ENCODE measurements around the gene KIF22.
"Not testable (repeated sequence)": the region's sequence is repeated elsewhere in the genome, so short reads cannot be mapped to it uniquely, and the experiment has no call there.

KIF22 gene

DNA sequence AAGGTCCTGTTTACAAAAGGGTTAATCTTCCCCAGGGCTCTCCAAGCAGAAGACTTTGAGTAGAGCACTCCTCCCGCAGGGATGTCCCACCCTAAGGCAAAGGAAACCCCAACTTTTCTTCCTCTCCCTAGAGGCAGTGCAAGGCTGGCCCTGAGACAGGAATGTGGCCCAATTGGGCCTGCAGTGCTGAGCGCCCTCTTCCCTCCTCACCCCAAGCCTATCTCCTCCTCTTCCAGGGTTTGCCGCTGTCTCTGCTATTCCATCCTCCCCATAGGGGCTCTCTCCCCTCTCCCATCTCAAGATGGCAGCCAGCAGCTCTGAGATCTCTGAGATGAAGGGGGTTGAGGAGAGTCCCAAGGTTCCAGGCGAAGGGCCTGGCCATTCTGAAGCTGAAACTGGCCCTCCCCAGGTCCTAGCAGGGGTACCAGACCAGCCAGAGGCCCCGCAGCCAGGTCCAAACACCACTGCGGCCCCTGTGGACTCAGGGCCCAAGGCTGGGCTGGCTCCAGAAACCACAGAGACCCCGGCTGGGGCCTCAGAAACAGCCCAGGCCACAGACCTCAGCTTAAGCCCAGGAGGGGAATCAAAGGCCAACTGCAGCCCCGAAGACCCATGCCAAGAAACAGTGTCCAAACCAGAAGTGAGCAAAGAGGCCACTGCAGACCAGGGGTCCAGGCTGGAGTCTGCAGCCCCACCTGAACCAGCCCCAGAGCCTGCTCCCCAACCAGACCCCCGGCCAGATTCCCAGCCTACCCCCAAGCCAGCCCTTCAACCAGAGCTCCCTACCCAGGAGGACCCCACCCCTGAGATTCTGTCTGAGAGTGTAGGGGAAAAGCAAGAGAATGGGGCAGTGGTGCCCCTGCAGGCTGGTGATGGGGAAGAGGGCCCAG lies 22.4 kb downstream of the KIF22 start:
- in situ Hi-C loops (cut with MboI; ENCODE audit: low sequenced_read_pairs): no loop called here

DNA sequence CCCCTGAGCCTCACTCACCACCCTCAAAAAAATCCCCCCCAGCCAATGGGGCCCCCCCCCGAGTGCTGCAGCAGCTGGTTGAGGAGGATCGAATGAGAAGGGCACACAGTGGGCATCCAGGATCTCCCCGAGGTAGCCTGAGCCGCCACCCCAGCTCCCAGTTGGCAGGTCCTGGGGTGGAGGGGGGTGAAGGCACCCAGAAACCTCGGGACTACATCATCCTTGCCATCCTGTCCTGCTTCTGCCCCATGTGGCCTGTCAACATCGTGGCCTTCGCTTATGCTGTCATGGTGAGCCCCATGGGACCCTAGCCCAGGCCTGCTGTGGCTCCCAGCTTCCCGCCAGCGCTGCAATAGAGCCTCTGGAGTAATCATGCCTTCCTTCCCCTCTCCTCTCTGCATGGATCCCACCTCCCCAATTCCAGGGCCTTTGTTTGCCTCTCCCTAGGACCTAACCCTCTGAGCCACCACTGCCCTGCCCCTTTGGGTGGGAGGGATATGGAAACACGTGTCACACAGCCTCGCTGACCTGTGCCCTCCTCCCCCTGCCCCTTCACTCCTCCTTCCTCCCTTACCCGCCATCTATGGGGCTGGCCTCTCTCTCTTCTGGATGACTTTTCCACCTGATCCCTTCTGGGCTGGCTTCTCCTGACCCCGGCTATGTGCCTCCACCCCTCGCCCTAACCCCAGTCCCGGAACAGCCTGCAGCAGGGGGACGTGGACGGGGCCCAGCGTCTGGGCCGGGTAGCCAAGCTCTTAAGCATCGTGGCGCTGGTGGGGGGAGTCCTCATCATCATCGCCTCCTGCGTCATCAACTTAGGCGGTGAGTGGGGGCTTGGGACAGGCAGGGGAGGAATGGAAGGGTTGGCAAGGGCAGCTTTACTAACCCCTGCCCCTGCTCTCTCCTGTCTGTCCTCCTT lies 23.4 kb downstream of the KIF22 start:
- in situ Hi-C loops (cut with MboI; ENCODE audit: low sequenced_read_pairs): no loop called here

DNA sequence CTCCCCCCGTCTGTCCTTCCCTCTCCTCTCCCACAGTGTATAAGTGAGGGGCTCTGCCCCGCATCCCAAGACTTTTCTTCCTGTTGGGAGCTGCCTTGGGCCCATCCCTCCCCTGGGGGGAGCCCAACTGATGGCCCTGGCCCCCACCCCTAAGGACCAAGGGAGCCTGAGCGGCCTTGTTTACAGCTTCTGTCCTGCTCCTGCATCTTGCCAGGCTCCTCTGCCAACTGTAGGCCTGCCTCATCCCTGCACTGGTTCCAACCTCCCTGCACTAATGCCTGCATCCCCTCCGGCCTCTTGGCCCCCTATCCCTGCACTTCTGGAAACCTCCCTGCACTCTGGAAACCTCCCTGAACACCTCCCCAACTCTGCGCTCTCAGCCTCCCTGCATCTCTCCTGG lies 24.0 kb downstream of the KIF22 start:
- in situ Hi-C loops (cut with MboI; ENCODE audit: low sequenced_read_pairs): no loop called here

DNA sequence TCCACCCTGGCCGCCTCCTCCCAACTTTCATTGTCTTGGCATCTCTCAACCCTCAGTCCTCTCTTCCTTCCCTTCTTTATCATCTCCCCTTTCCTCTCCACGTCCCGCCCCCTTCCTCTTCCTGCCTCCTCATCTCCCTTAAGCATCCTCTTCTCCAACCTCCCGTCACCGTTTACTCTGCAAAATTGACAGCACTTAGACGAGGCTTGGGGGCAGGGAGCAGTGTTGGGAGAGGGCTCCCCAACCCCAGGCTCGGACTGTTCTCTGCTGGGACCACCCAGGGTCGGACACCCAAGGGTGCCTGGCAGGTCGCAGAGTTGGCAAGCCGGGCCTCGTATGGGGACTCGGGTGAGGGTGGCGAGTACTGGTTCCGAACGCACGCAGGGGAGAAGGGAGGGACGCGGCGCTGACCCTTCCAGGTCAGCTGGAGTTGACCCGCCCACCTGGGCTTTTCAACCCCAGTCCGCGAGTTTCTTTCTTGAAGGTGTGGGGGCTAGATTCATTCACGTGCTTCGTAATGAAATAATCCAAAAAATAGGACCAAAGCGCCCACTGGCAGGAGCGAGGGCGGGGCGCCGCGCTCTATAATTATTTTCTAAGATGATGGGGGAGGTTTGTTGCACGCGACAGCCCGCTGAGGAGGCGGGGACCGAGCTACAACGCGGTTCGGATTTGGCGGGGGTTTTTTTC lies 24.6 kb downstream of the KIF22 start:
- in situ Hi-C loops (cut with MboI; ENCODE audit: low sequenced_read_pairs): no loop called here

DNA sequence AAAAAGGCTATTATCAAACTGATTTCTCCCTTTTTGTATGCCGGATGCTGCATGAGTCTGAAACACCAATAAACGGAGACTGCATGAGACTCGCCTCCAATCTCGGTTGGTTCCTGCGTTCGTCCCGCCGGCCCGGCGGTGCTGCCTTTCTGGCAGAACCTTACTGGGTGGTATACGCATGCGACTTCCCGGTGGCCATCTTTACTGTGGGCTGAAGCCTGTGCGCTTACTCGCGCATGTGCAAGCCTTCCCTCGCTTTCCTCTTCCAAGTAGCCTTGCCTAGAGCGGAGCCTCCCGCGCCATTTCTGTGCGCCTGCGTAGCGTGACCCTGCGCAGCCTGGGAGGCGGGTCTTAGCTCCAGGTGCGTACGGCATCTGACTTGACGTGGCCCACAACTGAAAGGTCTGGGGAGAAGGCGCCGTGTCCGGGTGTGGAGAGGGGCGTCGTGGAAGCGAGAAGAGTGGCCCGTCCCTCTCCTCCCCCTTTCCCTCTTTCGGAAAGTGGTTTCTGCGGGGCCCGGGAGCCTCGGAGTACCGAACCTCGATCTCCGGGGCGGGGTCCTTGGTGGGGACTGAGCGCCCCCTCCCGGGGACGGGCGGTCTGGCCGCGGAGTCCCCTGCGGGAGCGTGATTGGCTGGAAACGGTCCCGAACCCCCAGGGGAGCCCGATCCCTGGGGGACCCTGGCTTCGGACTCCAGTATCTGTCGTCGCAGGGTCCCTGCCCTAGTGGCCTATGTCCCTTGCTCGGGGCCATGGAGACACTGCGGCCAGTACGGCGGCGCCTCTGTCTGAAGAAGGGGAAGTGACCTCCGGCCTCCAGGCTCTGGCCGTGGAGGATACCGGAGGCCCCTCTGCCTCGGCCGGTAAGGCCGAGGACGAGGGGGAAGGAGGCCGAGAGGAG lies 25.5 kb downstream of the KIF22 start, which contains the start of gene PAGR1:
Gene PAGR1, plus strand, starts transcription at position 360 of the 901 bp plus-strand sequence. Its CDS starts 374 bp downstream, at position 734.
- in situ Hi-C loops (cut with MboI; ENCODE audit: low sequenced_read_pairs): no loop called here

DNA sequence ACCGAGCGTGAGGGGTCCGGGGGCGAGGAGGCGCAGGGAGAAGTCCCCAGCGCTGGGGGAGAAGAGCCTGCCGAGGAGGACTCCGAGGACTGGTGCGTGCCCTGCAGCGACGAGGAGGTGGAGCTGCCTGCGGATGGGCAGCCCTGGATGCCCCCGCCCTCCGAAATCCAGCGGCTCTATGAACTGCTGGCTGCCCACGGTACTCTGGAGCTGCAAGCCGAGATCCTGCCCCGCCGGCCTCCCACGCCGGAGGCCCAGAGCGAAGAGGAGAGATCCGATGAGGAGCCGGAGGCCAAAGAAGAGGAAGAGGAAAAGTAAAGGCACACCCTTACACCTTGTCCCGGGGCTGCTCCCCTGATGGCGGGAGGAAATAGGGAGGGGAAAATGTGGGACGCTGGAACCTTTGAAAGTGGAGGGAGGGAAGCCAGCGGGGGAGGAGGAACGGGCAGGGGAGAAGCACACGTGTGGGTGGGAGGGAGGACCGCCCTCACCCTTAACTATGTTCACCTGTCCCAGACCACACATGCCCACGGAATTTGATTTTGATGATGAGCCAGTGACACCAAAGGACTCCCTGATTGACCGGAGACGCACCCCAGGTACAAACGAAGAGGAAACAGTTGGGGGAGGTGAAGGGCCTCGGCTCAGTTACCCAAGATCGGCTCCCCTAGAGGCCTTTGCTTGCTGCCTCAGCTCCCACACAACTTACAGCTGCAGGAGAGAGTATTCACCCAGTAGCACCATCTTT lies 26.3 kb downstream of the KIF22 start:
- in situ Hi-C loops (cut with MboI; ENCODE audit: low sequenced_read_pairs): no loop called here

DNA sequence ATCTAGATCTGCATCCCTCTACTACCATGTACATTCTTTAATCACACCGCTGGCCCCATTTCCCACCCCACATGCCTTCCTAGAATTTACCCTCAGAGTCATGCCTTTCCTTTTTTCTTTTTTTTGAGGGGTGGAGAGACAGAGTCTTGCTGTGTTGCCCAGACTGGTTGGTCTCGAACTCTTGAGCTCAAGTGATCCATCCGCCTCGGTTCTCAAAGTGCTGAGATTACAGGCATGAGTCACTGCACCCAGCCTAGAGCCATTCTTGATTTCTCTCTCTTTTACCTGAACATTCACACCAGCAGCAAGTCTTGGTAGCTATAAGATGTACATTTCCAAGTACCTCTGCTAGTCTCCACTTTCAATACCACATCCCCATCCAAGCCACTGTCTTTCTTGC lies 27.5 kb downstream of the KIF22 start:
- in situ Hi-C loops (cut with MboI; ENCODE audit: low sequenced_read_pairs): no loop called here

DNA sequence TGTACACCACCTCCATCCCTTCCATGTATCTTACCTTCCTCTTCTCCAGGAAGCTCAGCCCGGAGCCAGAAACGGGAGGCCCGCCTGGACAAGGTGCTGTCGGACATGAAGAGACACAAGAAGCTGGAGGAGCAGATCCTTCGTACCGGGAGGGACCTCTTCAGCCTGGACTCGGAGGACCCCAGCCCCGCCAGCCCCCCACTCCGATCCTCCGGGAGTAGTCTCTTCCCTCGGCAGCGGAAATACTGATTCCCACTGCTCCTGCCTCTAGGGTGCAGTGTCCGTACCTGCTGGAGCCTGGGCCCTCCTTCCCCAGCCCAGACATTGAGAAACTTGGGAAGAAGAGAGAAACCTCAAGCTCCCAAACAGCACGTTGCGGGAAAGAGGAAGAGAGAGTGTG lies 29.0 kb downstream of the KIF22 start:
- in situ Hi-C loops (cut with MboI; ENCODE audit: low sequenced_read_pairs): no loop called here

DNA sequence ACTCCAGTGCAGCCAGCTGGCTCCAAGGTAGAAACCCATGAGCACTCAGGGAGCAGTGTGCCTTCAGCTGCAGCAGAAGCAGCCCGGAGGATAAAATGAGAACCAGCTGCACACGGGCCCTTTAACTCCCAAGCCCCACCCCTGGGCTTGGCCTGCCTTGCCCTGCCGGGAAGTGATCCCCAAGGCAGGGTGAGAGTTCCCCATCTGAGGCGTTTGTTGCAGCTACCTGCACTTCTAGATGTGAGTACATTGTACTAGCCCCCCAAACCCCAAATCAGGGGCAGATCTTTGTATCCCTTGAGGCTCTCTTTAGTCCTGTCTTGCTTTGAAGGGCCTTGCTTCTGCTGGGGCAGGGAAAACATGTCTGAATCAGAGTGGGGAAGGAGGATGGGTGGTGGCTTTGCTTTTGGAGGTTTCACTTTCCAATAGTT lies 29.7 kb downstream of the KIF22 start, which contains the start of gene MVP:
Gene MVP, plus strand, starts transcription at position 192 of the 431 bp plus-strand sequence. CDS start 10,088 bp downstream, outside the sequence.
- in situ Hi-C loops (cut with MboI; ENCODE audit: low sequenced_read_pairs): no loop called here

DNA sequence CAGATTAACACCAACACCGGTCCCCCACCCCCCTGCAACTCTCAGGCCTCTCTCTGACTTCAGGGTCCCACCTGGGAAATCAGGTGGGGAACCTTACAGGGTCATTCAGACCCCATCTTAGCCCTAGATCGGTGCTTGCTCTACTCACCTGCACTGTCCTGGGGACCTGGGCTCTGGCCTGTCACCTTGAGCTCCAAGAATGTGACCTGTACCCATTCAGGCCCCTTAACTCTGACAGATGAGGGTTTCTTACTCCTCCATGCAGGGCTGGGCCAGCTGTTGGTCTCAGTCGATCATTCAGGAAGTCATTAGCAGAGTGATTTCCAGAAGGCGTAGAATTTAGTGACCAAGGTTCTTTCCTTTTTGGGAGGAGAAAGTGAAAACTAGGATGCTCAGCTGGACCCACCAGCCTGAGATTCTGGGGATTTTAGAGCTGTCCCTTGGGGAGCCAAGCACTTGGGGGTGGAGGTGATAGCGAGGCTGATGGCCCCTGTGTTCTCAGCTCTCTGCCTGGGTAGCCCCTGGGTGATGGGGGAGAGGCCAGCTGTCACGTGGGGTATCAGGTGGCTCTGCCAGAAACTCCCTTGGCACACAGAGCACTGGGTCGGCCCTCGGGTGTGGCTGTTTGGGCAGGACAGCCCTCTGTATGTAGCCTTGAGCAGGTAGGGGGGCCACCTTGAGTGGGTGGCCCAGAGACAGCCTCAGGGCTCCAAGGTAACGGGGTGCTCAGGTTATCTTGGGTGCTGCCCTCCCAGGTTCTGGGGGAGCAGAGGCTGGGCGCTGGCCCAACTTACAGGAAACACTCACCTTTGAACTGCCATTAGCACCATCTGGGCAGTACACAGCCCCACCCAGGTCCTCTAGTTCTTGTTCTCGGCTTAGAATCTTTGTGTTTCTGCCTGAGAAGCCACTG lies 30.4 kb downstream of the KIF22 start:
- in situ Hi-C loops (cut with MboI; ENCODE audit: low sequenced_read_pairs): no loop called here

DNA sequence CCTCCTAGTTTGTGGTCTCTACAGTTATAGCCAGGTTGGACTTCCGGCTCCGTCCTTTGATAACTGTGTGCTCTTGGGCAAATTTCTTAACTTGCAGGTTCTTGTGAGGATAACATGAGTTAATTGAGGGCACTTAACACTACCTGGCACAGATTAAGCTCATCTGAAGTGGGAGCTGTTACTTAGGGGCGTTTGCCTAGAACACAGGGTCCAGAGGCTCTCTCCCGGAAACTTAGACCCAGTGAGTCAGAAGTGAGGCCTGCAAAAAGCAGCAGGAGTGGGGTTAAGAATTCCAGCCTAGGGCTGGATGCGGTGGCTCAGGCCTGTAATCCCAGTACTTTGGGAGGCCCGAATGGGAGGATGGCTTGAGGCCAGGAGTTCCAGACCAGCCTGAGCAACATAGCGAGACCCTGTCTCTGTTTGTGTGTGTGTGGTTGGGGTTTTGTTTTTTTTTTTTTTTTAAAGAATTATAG lies 31.1 kb downstream of the KIF22 start:
- in situ Hi-C loops (cut with MboI; ENCODE audit: low sequenced_read_pairs): no loop called here

DNA sequence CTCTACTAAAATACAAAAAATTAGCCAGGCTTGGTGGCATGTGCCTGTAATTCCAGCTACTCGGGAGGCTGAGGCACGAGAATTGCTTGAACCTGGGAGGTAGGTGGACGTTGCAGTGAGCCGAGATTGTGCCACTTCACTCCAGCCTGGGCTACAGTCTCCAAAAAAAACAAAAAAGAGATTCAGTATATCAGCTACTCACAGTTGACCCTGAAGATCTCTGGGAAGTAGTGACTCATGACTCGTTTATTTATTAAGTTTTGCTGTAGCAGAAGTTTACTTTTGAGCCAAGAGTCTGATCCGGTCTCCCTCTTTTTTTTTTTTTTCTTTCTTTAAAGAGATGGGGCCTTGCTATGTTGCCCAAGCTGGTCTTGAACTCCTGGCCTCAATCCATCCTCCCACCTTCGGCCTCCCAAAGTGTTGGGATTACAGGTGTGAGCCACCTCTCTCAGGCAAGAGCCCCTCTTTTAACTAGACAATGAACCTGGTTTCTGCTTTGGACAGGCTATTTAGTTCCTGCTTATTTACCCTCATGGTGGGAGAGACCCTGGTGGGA lies 34.1 kb downstream of the KIF22 start:
- in situ Hi-C loops (cut with MboI; ENCODE audit: low sequenced_read_pairs): no loop called here

DNA sequence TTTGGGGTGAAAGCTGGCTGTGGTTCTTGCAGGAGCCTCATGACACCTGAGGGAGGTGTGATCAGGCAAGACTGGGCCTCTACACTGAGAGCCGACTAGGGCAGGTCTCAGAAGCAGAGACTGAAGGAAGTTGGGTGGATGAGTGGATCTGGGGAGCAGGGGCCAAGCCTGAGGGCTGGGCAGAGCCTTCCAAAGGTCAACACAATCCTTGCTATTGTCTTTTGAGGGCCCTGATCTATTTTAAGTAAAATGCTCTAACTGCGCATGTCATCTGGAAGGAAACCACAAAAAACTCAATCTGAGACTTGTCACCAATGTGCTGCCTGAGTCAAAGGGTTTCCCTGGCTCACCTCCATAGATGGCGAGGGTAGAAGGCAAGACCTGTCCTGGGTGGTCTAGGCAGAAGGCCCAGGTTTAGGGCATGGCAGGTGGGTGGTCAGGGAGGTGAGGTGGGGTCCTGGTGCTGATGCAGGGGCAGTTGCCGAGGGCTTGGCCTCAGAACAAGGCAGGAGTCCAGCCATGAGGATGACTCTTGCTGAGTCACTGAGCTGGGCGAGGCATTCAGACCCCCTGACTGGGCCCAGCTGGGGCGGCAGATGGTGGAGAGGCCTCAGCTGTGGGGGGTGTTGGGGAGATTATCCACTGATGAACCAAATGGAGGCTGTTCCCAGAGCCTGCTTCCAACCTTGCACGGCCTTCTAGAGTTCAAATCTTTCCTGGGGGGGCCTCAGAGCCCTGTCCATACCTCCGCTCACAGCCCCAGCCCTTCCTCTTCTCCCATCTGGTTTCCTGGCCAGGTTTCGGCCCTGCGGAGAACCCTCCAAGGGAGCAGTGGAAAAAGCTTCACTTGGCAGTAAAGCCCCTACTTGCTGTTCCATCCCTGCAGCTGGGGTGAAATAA lies 34.8 kb downstream of the KIF22 start:
- in situ Hi-C loops (cut with MboI; ENCODE audit: low sequenced_read_pairs): no loop called here

DNA sequence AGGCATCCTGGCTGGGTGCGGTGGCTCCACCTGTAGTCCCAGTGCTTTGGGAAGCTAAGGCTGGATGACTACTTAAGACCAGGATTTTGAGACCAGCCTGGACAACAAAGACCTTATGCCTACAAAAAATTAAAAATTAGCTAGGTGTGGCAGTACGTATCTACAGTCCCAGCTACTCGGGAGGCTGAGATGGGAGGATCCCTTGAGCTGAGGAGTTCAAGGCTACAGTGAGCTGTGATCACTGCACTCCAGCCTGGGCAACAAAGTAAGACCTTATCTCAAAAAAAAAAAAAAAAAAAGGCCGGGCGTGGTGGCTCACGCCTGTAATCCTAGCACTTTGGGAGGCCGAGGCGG lies 35.8 kb downstream of the KIF22 start:
- in situ Hi-C loops (cut with MboI; ENCODE audit: low sequenced_read_pairs): no loop called here

DNA sequence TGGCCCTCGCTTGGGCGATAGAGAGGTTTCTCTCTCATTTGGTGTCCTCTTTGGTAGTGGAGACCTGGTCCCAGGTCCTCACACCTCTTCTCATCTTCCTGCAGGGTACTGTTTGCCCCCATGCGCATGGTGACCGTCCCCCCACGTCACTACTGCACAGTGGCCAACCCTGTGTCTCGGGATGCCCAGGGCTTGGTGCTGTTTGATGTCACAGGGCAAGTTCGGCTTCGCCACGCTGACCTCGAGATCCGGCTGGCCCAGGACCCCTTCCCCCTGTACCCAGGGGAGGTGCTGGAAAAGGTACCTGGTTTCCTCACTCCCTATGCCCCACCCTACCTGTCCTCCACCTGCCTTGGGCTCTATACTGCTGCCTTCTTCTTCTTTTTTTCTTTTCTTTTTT lies 40.2 kb downstream of the KIF22 start:
- in situ Hi-C loops (cut with MboI; ENCODE audit: low sequenced_read_pairs): no loop called here

DNA sequence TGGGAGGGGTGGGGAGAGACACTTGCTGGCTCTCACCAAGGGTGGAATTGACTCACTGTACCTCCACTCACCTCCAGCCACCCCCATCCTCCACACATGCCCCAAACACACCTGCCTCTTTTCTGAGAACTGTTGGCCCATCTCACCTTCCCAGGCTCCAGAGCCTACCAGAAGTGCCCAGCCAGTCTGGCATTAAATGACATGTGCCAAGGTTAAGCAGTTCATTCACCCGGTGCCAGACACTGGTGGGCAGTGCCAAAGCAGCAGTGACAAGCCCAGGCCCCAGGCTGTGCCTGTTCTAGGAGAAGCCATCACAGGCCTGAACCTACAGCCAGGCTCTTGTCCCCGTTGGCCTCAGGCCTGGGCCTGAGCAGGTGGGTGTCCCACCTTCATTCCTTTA lies 40.9 kb downstream of the KIF22 start:
- in situ Hi-C loops (cut with MboI; ENCODE audit: low sequenced_read_pairs): no loop called here

DNA sequence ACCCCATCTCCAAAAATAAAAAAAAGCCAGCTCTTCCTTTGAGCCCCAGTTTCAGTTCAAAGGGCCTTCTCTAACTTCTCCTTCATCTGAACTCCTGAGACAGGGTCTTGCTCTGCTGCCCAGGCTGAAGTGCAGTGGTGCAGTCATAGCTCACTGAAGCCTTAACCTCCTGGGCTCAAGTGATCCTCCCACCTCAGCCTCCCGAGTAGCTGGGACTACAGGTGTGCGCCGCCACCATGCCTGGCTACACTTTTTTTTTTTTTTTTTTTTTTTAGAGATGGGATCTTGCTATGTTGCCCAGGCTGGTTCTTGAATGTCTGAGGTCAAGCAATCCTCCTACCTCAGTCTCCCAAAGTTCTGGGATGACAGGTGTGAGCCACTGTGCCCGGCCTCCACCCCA lies 42.7 kb downstream of the KIF22 start:
- in situ Hi-C loops (cut with MboI; ENCODE audit: low sequenced_read_pairs): not testable (repeated sequence)
